LNCaP clone FGC (cell line): Measurements from ENCODE around the gene AKAP9.

Experiments used
- DNase-seq: peaks from one replicate; pipeline ENCODE4 v3.0.0-alpha.2; 2011; ENCODE audit warnings: low read depth
- H3K4me3 ChIP-seq: 2 replicates; pipeline ENCODE4 v1.5.1; 2011; ENCODE audit warnings: mild to moderate bottlenecking, low read depth, low read length, control low read depth
- TF ChIP-seq, protein P1 (sequence below): IDR thresholded peaks from 2 replicates; pipeline ENCODE4 v1.5.1; 2012; ENCODE audit warnings: mild to moderate bottlenecking; ENCODE audit not compliant: control insufficient read depth, insufficient read depth; ENCODE audit errors: extremely low read depth

The AKAP9 gene

DNA sequence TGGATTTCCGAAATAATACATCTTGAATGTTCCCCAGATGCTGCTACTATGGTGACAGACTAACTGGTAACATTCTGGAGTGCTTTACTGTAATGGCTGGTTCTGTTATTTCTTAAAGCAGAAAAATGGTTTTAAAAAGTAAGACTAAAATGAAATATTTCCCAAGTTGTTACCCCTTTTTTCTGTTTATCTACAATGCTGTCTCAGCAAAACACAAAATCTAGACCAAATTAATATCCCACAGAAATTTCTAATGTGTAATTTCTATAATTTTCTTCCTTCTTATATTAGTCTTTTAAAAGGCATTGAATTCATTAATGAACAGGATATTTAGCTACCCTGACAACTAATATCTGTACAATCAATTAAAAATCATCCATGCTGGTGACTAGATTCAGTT lies 41.1 kb upstream of the AKAP9 start:
- TF ChIP-seq, protein P1, sequence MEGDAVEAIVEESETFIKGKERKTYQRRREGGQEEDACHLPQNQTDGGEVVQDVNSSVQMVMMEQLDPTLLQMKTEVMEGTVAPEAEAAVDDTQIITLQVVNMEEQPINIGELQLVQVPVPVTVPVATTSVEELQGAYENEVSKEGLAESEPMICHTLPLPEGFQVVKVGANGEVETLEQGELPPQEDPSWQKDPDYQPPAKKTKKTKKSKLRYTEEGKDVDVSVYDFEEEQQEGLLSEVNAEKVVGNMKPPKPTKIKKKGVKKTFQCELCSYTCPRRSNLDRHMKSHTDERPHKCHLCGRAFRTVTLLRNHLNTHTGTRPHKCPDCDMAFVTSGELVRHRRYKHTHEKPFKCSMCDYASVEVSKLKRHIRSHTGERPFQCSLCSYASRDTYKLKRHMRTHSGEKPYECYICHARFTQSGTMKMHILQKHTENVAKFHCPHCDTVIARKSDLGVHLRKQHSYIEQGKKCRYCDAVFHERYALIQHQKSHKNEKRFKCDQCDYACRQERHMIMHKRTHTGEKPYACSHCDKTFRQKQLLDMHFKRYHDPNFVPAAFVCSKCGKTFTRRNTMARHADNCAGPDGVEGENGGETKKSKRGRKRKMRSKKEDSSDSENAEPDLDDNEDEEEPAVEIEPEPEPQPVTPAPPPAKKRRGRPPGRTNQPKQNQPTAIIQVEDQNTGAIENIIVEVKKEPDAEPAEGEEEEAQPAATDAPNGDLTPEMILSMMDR: no peak
- no peak for DNase-seq
- no peak overlapping the region for H3K4me3 ChIP-seq

DNA sequence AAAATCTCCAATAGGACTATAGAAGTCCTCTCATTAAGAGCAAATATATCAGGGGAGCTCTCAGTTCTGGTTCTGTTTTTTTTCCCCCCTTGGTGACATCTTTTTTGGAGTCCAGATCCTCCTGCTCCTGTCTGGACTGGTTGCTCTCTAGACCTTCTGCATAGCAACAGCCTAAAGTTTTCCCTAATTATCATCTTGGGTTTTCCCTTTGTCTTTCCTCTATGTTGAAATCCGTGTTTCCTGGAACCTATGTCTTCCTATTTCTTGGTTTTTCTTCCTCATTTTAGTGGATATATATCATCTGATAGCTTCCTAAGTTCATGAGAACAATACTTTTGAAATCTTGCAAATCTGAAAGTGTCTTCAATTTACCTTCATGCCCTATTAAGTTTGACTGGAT lies 30.5 kb upstream of the AKAP9 start:
- no peak overlapping the region for H3K4me3 ChIP-seq
- DNase-seq: no peak
- TF ChIP-seq, protein P1: no peak

DNA sequence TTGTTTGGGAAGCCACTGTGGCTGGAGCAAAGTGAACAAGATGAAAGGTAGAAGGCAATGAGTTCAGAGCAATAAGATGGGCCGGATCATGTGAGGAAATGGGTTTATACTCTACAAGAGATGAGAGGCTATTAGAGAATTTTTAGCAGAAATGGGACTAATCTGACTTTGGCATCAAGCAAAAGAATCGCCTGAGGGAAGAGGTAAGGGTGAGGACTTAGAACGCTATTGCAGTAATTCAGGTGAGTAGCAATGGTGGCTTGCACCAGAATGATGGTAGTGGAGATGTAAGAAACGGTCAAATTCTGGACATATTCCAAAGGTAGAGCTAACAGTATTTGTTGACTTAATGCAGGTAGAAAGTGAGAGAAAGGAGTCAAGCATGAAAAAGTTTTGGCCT lies 29.5 kb upstream of the AKAP9 start:
- no peak for DNase-seq
- no peak overlapping the region for H3K4me3 ChIP-seq
- TF ChIP-seq, protein P1: no peak

DNA sequence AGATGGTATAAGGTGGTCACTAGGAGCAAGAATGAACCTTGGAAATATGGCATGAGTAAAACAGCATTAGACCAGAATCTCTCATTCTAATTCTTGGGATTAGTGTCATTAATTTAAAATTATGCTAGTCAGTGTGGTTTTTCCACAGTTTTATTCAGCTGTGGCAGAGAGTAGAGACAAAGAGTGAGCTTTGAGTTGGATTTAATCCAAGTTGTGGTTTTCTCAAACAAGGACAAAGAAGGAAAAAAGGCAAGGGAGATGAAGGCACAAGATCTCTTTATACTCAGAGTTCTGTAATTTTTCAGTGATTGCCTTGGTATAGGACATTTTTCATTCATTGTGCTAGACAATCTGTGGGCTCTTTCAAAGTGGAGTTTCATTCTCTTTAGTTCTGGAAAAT lies 28.2 kb upstream of the AKAP9 start:
- H3K4me3 ChIP-seq: no peak overlapping the region
- TF ChIP-seq, protein P1: no peak
- DNase-seq: no peak

DNA sequence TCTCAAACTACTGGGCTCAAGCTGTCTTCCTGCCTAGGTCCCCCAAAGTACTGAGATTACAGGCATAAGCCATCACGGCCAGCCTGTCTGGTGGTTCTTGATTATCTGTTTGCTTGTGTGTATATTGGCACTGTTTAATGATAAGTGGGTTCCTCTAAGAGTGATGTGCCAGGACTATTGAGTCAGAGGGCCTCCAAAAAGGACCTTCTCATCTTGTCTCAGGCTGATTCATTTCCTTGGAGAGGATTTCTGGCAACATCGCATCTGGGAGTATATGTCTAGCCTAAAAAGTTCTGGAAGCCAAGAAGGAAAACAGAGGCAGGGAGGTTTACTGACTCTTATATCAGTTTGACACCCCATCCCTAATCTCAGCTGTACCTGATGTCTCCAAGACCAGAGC lies 27.1 kb upstream of the AKAP9 start:
- no peak for DNase-seq
- TF ChIP-seq, protein P1: no peak
- no peak overlapping the region for H3K4me3 ChIP-seq

DNA sequence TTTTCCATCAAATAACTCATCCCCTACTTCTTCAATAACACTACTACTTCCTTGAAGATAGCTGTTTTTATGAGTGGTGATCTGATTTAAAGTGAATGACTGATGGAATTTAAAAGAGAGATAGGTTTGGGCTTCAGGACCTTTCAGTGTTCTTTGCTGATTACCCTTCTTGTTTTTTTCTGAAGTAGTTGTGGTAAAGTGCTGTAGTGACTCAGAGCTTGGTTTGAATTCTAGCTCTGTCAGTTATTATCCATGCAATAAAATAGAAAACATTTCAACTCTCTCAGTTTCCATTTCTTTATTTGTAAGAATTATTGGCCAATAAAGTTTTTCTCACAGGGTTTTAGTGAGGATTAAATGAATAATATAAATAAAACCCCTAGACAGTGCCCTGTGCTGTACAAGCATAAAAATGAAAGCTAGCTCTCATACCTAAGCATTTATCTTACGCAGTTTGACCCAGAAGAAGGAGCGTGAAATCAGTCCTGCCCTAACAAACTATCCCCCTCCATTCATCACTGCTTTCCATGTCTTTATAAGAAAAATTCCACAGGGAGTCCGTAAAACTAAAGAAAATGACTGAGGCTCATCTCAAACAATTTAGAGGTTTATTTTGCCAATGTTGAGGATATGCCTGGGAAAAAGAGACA lies 25.1 kb upstream of the AKAP9 start:
- no peak for DNase-seq
- TF ChIP-seq, protein P1: no peak
- H3K4me3 ChIP-seq: no peak overlapping the region

DNA sequence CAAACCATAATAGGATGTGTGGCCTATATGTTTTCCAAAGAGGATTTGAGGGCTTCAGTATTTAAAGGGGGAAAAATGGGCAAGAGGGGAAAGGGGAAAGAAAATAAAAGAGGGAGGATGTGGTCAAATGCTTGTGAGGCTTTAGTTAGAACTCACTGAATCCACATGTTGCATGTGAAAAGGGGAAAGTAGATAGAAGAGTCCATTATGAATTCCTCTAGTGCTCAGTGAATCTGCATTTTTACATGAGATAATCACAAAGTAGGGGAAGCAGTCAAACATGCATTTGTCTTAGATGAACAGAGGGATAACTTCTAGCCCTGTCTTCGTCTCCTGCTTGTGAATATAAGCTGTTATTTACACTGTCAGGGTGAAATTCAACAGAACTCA lies 24.6 kb upstream of the AKAP9 start:
- DNase-seq: no peak
- H3K4me3 ChIP-seq: no peak overlapping the region
- TF ChIP-seq, protein P1: no peak
